A549 (cell line): ENCODE results near the gene GRAMD1A.

Experiments
- CTCF ChIP-seq: fragments of >200 bp; sonication (Bioruptor Twin); formaldehyde crosslinking; IDR thresholded peaks from 3 replicates; pipeline ENCODE4 v1.5.1; 2016
- EP300 ChIP-seq, 2 experiments: fragments of >200 bp; sonication (Bioruptor Twin); formaldehyde crosslinking; IDR thresholded peaks; 2 replicates in 1 of 2; 3 replicates in 1 of 2; pipeline ENCODE4 v1.6.1; 2016 to 2017
- MAZ ChIP-seq: fragments of 150-350 bp; IDR thresholded peaks from 2 replicates; pipeline ENCODE4 v1.6.1; 2014; ENCODE audit warnings: antibody characterized with exemption, low read depth, low read length, borderline replicate concordance
- POLR2A ChIP-seq: IDR thresholded peaks from 2 replicates; pipeline ENCODE4 v1.6.1; 2012; ENCODE audit warnings: mild to moderate bottlenecking, low read length
- POLR2AphosphoS2 ChIP-seq: conservative IDR thresholded peaks from 2 replicates; pipeline ENCODE4 v1.6.1; 2012; ENCODE audit warnings: low read length, improper control_type of control experiment, inconsistent platforms
- REST ChIP-seq: fragments of 200-600 bp; sonication (generic); IDR thresholded peaks from 2 replicates; pipeline ENCODE4 v1.6.1; 2016; ENCODE audit warnings: antibody characterized with exemption, mild to moderate bottlenecking, moderate library complexity

- no peak for TF ChIP-seq CTCF
- TF ChIP-seq REST = no peak
- no peak for TF ChIP-seq EP300 (IDR thresholded peaks at IDR 0.05)
- no peak for TF ChIP-seq POLR2A
- no peak for TF ChIP-seq MAZ
- TF ChIP-seq POLR2AphosphoS2 = no peak
Observed at GRCh38 chr19:35033067-35034004, 33.2 kb downstream of the GRAMD1A start.
